Omental fat pad (tissue), 4 donors: ENCODE results near the gene NLRP6. TPM values are rescaled to one million over a fixed set of nuclear protein-coding genes. Genes with fewer than 3 reads are reported as not detected.
"Not testable (repeated sequence)": the region's sequence is repeated elsewhere in the genome, so short reads cannot be mapped to it uniquely, and the experiment has no call there.

Experiments
- ATAC-seq: fragments of 150-250 bp; one replicate; pipeline ENCODE4 v1.9.1; 2016; ENCODE audit warnings: mild to moderate bottlenecking, moderate library complexity; ENCODE audit not compliant: low FRiP score
- DNase-seq: peaks from one replicate; pipeline ENCODE4 v3.0.0-alpha.2; 2019; ENCODE audit warnings: low spot score
- CTCF ChIP-seq, 3 donors: fragments of 450-650 bp; IDR thresholded peaks; one replicate each; pipeline ENCODE4 v1.5.1; 2016 to 2017; ENCODE audit warnings: antibody characterized with exemption in 3 of 3, mild to moderate bottlenecking in 3 of 3, moderate library complexity in 2 of 3
- small RNA-seq: library from RNA; depleted of rRNA; stranded (forward); fragments of <200 nt; gene quantifications from one replicate; pipeline ENCODE3, GENCODE V24; 2016
- total RNA-seq, 4 donors: library from RNA; depleted of rRNA; stranded (reverse); fragments of >200 nt; gene quantifications; one replicate each; pipeline ENCODE4 v1.1.0, GENCODE V29; 2016

Gene NLRP6
- total RNA-seq, 4 donors from 2014 or later = 0.84 to 11.8 (median 3.8) TPM

GRCh38 chr11:330307-330693 is 52.1 kb downstream of the NLRP6 start:
- TF ChIP-seq CTCF (IDR thresholded peaks at IDR 0.05) = no peak
- DNase-seq (no peak), ATAC-seq (no peak)

GRCh38 chr11:330694-331357 is 52.6 kb downstream of the NLRP6 start:
- TF ChIP-seq CTCF (IDR thresholded peaks at IDR 0.05) = no peak
- DNase-seq = no peak
- no peak for ATAC-seq

- no peak for DNase-seq
- TF ChIP-seq CTCF (IDR thresholded peaks at IDR 0.05) = no peak
- no peak for ATAC-seq
Measured at GRCh38 chr11:331358-332060, 53.3 kb downstream of the NLRP6 start.

- DNase-seq (no peak), ATAC-seq (no peak)
- TF ChIP-seq CTCF (IDR thresholded peaks at IDR 0.05) = no peak
Measured at GRCh38 chr11:332651-333480, 54.7 kb downstream of the NLRP6 start.

- ATAC-seq, DNase-seq: not testable (repeated sequence)
Measured at GRCh38 chr11:333616-334263, 55.5 kb downstream of the NLRP6 start.

GRCh38 chr11:334264-334994 is 56.2 kb downstream of the NLRP6 start:
- no peak for TF ChIP-seq CTCF (IDR thresholded peaks at IDR 0.05)
- DNase-seq = no peak
- ATAC-seq = peak; percentile 88

Small RNAs within 50 kb of the gene (small RNA-seq; reads per million reads assigned to genes)
- not detected for gene AC136475.6

Other genes with a start within 250 kb of the NLRP6 start
- not detected for gene SCGB1C1, start 85.3 kb upstream of the NLRP6 start, total RNA-seq
- gene BET1L, start 71.0 kb upstream of the NLRP6 start, total RNA-seq = 10 to 100 TPM; 18.4 to 29.1 (median 26.8) TPM
- gene RIC8A, start 70.7 kb upstream of the NLRP6 start, total RNA-seq = 100 to 1,000 TPM in 1 of 4 donors, 10 to 100 TPM in 3; 60.6 to 104 (median 77.6) TPM
- 10 to 100 TPM in 3 of 4 donors, 1 to 10 TPM in 1; 6.8 to 19.2 (median 12.2) TPM for gene SIRT3, start 42.1 kb upstream of the NLRP6 start, total RNA-seq
- gene PSMD13, start 41.4 kb upstream of the NLRP6 start, total RNA-seq = 100 to 1,000 TPM in 1 of 4 donors, 10 to 100 TPM in 3; 69.6 to 124 (median 78.2) TPM
- 10 to 100 TPM; 10.9 to 53.6 (median 19.8) TPM for gene PGGHG, start 10.7 kb downstream of the NLRP6 start, total RNA-seq
- not detected for gene IFITM5, start 21.1 kb downstream of the NLRP6 start, total RNA-seq
- gene IFITM2, start 29.4 kb downstream of the NLRP6 start, total RNA-seq = 100 to 1,000 TPM; 266 to 442 (median 382) TPM
- 100 to 1,000 TPM; 224 to 389 (median 247) TPM for gene IFITM1, start 35.6 kb downstream of the NLRP6 start, total RNA-seq
- 100 to 1,000 TPM; 340 to 466 (median 398) TPM for gene IFITM3, start 42.5 kb downstream of the NLRP6 start, total RNA-seq
- gene B4GALNT4, start 91.1 kb downstream of the NLRP6 start, total RNA-seq = 1 to 10 TPM; 1.4 to 4.1 (median 2.5) TPM
- gene PKP3, start 115.8 kb downstream of the NLRP6 start, total RNA-seq = under 1 TPM in 3 of 4 donors, not detected in 1; 0.09 to 0.96 (median 0.95) TPM
- 10 to 100 TPM; 17.6 to 42.1 (median 31.0) TPM for gene SIGIRR, start 136.6 kb downstream of the NLRP6 start, total RNA-seq
- 1 to 10 TPM in 3 of 4 donors, under 1 TPM in 1; 0.79 to 3.6 (median 3.1) TPM for gene ANO9, start 163.6 kb downstream of the NLRP6 start, total RNA-seq
- 10 to 100 TPM; 33.0 to 45.2 (median 39.0) TPM for gene PTDSS2, start 171.9 kb downstream of the NLRP6 start, total RNA-seq
- gene RNH1, start 228.8 kb downstream of the NLRP6 start, total RNA-seq = 100 to 1,000 TPM; 218 to 259 (median 230) TPM